Caco-2 (cell line): ENCODE data around the gene XKR8. TPM values are rescaled to one million over a fixed set of nuclear protein-coding genes. Genes with fewer than 3 reads are reported as not detected.

Experiments used
- BruUV-seq: library from RNA; stranded (reverse); fragments of 400-500 nt; replicated peaks from 2 replicates; lab custom pipeline; 2021; lab: Mats Ljungman, UMichigan
- CTCF ChIA-PET: fragments of 300-600 bp; sonication (Branson Sonifier 250); formaldehyde crosslinking; loops from one replicate; lab custom pipeline; 2022; ENCODE audit warnings: antibody characterized with exemption; lab: Charles Lee
- POLR2A ChIA-PET: fragments of 300-600 bp; sonication (Branson Sonifier 250); formaldehyde crosslinking; loops from one replicate; lab custom pipeline; 2022; ENCODE audit warnings: antibody characterized with exemption; lab: Charles Lee
- DNase-seq, 2 experiments: peaks; one replicate each; pipeline versions ENCODE4 v3.0.0 to v3.0.0-alpha.2; 2020 to 2022
- H3K27me3 ChIP-seq: replicated peaks from 2 replicates; pipeline ENCODE4 v1.6.0; 2011; ENCODE audit warnings: low read length; ENCODE audit not compliant: control insufficient read depth, insufficient read depth
- H3K36me3 ChIP-seq: 2 replicates; pipeline ENCODE4 v1.5.1; 2011; ENCODE audit warnings: low read length; ENCODE audit not compliant: control insufficient read depth, insufficient read depth
- H3K4me1 ChIP-seq: fragments of 250-450 bp; sonication (Bioruptor Pico); 2 replicates; pipeline ENCODE4 v1.5.1; 2020; ENCODE audit warnings: mild to moderate bottlenecking
- H3K4me3 ChIP-seq: 2 replicates; pipeline ENCODE4 v1.5.1; 2011; ENCODE audit warnings: low read depth, mild to moderate bottlenecking, control low read depth, low read length
- H3K9me3 ChIP-seq: fragments of 250-450 bp; sonication (Bioruptor Pico); 2 replicates; pipeline ENCODE4 v1.5.1; 2020; ENCODE audit warnings: mild to moderate bottlenecking, moderate library complexity
- H3K27ac Mint-ChIP-seq: one replicate; pipeline ENCODE4 v1.8.0; 2022; ENCODE audit warnings: mixed read lengths; ENCODE audit not compliant: unreplicated experiment
- H3K27me3 Mint-ChIP-seq: one replicate; pipeline ENCODE4 v1.8.0; 2022; ENCODE audit warnings: mixed read lengths; ENCODE audit not compliant: insufficient read depth, unreplicated experiment
- H3K36me3 Mint-ChIP-seq: one replicate; pipeline ENCODE4 v1.8.0; 2022; ENCODE audit warnings: mild to moderate bottlenecking, mixed read lengths; ENCODE audit not compliant: insufficient read depth, unreplicated experiment
- H3K4me1 Mint-ChIP-seq: one replicate; pipeline ENCODE4 v1.8.0; 2022; ENCODE audit warnings: low read depth, mixed read lengths; ENCODE audit not compliant: unreplicated experiment
- H3K4me3 Mint-ChIP-seq: one replicate; pipeline ENCODE4 v1.8.0; 2022; ENCODE audit warnings: mild to moderate bottlenecking, moderate library complexity, mixed read lengths; ENCODE audit not compliant: unreplicated experiment
- H3K9me3 Mint-ChIP-seq: one replicate; pipeline ENCODE4 v1.8.0; 2022; ENCODE audit warnings: mixed read lengths; ENCODE audit not compliant: unreplicated experiment
- CTCF ChIP-seq, 2 experiments: fragments of 200-600 bp in 1 of 2; IDR thresholded peaks; 1 replicate in 1 of 2; 2 replicates in 1 of 2; pipeline versions ENCODE4 v1.5.1 to v1.8.0; 2011 to 2022; ENCODE audit warnings: antibody characterized with exemption in 1 of 2, control low read depth in 1 of 2, inconsistent platforms in 1 of 2, low read depth in 1 of 2, low read length in 1 of 2, mild to moderate bottlenecking in 1 of 2, moderate library complexity in 1 of 2; ENCODE audit not compliant: insufficient read depth in 1 of 2, severe bottlenecking in 1 of 2, unreplicated experiment in 1 of 2
- intact Hi-C: fragments of 100-400 bp; cut with micrococcal nuclease; formaldehyde crosslinking; loops from one replicate; pipeline ENCODE4 v1.10.0; 2022; ENCODE audit not compliant: unreplicated experiment
- total RNA-seq: library from RNA; stranded (reverse); gene quantifications from 2 replicates; pipeline ENCODE4 v1.2.3, GENCODE V29; 2022

XKR8 gene
- total RNA-seq, 1 experiment from 2014 or later = 8.9 TPM

GRCh38 chr1:27972141-27972540 lies 12.4 kb downstream of the XKR8 start:
- ChIA-PET CTCF (no interaction called here), POLR2A (no interaction called here)

GRCh38 chr1:27973771-27974416 lies 14.1 kb downstream of the XKR8 start:
- no peak for TF ChIP-seq CTCF (IDR thresholded peaks at IDR 0.05; ENCODE audit: insufficient read depth in 1 of 2, low read depth in 1 of 2, low read length in 1 of 2, severe bottlenecking in 1 of 2, unreplicated experiment in 1 of 2)
- Mint-ChIP-seq H3K36me3 (peaks cover 6% of the 10 kb centered on the region), H3K27ac (no peak overlapping the region), H3K4me3 (no peak overlapping the region), H3K27me3 (no peaks in the 10 kb centered on the region), H3K4me1 (no peaks in the 10 kb centered on the region), H3K9me3 (no peaks in the 10 kb centered on the region)
- POLR2A ChIA-PET = no interaction called here
- no TSS peak for BruUV-seq
- H3K4me1 ChIP-seq = no peaks in the 10 kb centered on the region
- no peak for DNase-seq
- no peak overlapping the region for H3K4me3 ChIP-seq
- CTCF ChIA-PET = no interaction called here
- H3K36me3 ChIP-seq = no peaks in the 10 kb centered on the region
- intact Hi-C loops = no loop called here
- H3K9me3 ChIP-seq = no peaks in the 10 kb centered on the region
- no peaks in the 10 kb centered on the region for H3K27me3 ChIP-seq

More at GRCh38 chr1:27972141-27972540, 12.4 kb downstream of the XKR8 start:
- intact Hi-C loops = no loop called here
- no peaks in the 10 kb centered on the region for H3K9me3 Mint-ChIP-seq
- no peaks in the 10 kb centered on the region for H3K27me3 Mint-ChIP-seq
- Histone ChIP-seq H3K4me1 (no peaks in the 10 kb centered on the region), H3K9me3 (no peaks in the 10 kb centered on the region), H3K4me3 (no peak overlapping the region), H3K27me3 (no peaks in the 10 kb centered on the region), H3K36me3 (no peaks in the 10 kb centered on the region)
- no peak overlapping the region for H3K27ac Mint-ChIP-seq
- H3K4me3 Mint-ChIP-seq = no peak overlapping the region
- no peaks in the 10 kb centered on the region for H3K4me1 Mint-ChIP-seq
- BruUV-seq = no TSS peak
- H3K36me3 Mint-ChIP-seq = peaks cover 3% of the 10 kb centered on the region
- no peak for TF ChIP-seq CTCF (IDR thresholded peaks at IDR 0.05; ENCODE audit: insufficient read depth in 1 of 2, low read depth in 1 of 2, low read length in 1 of 2, severe bottlenecking in 1 of 2, unreplicated experiment in 1 of 2)
- no peak for DNase-seq

- Mint-ChIP-seq H3K9me3 (no peaks in the 10 kb centered on the region), H3K4me1 (no peaks in the 10 kb centered on the region), H3K27me3 (no peaks in the 10 kb centered on the region), H3K4me3 (no peak overlapping the region), H3K27ac (no peak overlapping the region), H3K36me3 (peaks cover 6% of the 10 kb centered on the region)
- H3K27me3 ChIP-seq = no peaks in the 10 kb centered on the region
- H3K36me3 ChIP-seq = no peaks in the 10 kb centered on the region
- no TSS peak for BruUV-seq
- no peak overlapping the region for H3K4me3 ChIP-seq
- CTCF ChIA-PET = no interaction called here
- DNase-seq = no peak
- intact Hi-C loops = no loop called here
- H3K4me1 ChIP-seq = no peaks in the 10 kb centered on the region
- no peak for TF ChIP-seq CTCF (IDR thresholded peaks at IDR 0.05; ENCODE audit: insufficient read depth in 1 of 2, low read depth in 1 of 2, low read length in 1 of 2, severe bottlenecking in 1 of 2, unreplicated experiment in 1 of 2)
- H3K9me3 ChIP-seq = no peaks in the 10 kb centered on the region
- POLR2A ChIA-PET = no interaction called here
Observed at GRCh38 chr1:27974417-27974781, 14.6 kb downstream of the XKR8 start.
